GM18517 (cell line): ENCODE measurements around the gene NKAIN1.
"Not testable (repeated sequence)": the region's sequence is repeated elsewhere in the genome, so short reads cannot be mapped to it uniquely, and the experiment has no call there.

ENCODE experiments used
- ATAC-seq: cut with Tn5 transposase; IDR thresholded peaks from one replicate; pipeline ENCODE4 v1.9.1; 2021; ENCODE audit warnings: mild to moderate bottlenecking, moderate library complexity; ENCODE audit not compliant: unreplicated experiment

The NKAIN1 gene

GRCh38 chr1:31154632-31155215 lies 85.0 kb downstream of the NKAIN1 start:
- no peak for ATAC-seq

GRCh38 chr1:31154000-31154631 lies 85.6 kb downstream of the NKAIN1 start:
- no peak for ATAC-seq

- no peak for ATAC-seq
Observed at GRCh38 chr1:31153423-31153822, 86.3 kb downstream of the NKAIN1 start.

GRCh38 chr1:31152181-31152795 lies 87.4 kb downstream of the NKAIN1 start:
- ATAC-seq, result no peak

- no peak for ATAC-seq
Observed at GRCh38 chr1:31151402-31151801, 88.3 kb downstream of the NKAIN1 start.

GRCh38 chr1:31148409-31148808 lies 91.3 kb downstream of the NKAIN1 start:
- ATAC-seq, result no peak

- ATAC-seq, result no peak
Observed at GRCh38 chr1:31145648-31146047, 94.0 kb downstream of the NKAIN1 start.

GRCh38 chr1:31144442-31144841 lies 95.2 kb downstream of the NKAIN1 start:
- ATAC-seq, result no peak

GRCh38 chr1:31143455-31143854 lies 96.2 kb downstream of the NKAIN1 start:
- ATAC-seq, result no peak

- ATAC-seq, result no peak
Observed at GRCh38 chr1:31142406-31142805, 97.3 kb downstream of the NKAIN1 start.

GRCh38 chr1:31140299-31140698 lies 99.4 kb downstream of the NKAIN1 start:
- no peak for ATAC-seq

- ATAC-seq, result not testable (repeated sequence)
Observed at GRCh38 chr1:31138797-31139521, 100.7 kb downstream of the NKAIN1 start.

- not testable (repeated sequence) for ATAC-seq
Observed at GRCh38 chr1:31137873-31138272, 101.8 kb downstream of the NKAIN1 start.

- no peak for ATAC-seq
Observed at GRCh38 chr1:31135973-31136600, 103.6 kb downstream of the NKAIN1 start.

GRCh38 chr1:31133368-31133767 lies 106.3 kb downstream of the NKAIN1 start:
- ATAC-seq, result no peak
